Measurements from ENCODE around the gene INSIG2. TPM values are rescaled to one million over a fixed set of nuclear protein-coding genes. Genes with fewer than 3 reads are reported as not detected.

Gene INSIG2
- total RNA-seq, 1 experiment from 2014 or later: 10.7 TPM

DNA sequence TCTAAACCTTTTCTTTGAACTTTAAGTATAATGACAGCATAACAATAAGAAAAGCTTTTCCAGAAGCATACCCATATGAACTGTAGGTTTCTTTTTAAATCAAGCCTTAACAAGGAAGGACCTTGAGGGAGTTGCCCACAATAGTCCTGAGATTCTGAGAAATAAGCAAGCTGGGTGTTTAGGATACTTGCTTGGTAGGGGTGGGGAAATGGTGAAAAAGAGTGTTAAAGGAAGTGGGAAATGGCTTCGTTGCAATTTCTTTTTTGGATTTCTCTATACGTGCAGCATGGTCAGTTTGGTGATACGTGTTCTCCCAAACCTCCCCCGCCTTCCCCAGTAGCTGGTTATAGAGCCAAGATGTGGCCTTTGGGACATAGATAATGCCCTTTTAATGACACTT lies 17.2 kb downstream of the INSIG2 start:
- Mint-ChIP-seq H3K4me3 (no peak overlapping the region), H3K36me3 (peaks cover 36% of the 10 kb centered on the region)
- POLR2A ChIA-PET: no interaction called here

More for the DNA sequence above, 17.2 kb downstream of the INSIG2 start:
- Mint-ChIP-seq H3K27ac (no peak overlapping the region), H3K27me3 (ENCODE audit: low read depth) (no peaks in the 10 kb centered on the region), H3K9me3 (no peaks in the 10 kb centered on the region), H3K4me1 (peaks cover 18% of the 10 kb centered on the region)
- DNase-seq (ENCODE audit: low spot score): no peak
- TF ChIP-seq, protein P1, sequence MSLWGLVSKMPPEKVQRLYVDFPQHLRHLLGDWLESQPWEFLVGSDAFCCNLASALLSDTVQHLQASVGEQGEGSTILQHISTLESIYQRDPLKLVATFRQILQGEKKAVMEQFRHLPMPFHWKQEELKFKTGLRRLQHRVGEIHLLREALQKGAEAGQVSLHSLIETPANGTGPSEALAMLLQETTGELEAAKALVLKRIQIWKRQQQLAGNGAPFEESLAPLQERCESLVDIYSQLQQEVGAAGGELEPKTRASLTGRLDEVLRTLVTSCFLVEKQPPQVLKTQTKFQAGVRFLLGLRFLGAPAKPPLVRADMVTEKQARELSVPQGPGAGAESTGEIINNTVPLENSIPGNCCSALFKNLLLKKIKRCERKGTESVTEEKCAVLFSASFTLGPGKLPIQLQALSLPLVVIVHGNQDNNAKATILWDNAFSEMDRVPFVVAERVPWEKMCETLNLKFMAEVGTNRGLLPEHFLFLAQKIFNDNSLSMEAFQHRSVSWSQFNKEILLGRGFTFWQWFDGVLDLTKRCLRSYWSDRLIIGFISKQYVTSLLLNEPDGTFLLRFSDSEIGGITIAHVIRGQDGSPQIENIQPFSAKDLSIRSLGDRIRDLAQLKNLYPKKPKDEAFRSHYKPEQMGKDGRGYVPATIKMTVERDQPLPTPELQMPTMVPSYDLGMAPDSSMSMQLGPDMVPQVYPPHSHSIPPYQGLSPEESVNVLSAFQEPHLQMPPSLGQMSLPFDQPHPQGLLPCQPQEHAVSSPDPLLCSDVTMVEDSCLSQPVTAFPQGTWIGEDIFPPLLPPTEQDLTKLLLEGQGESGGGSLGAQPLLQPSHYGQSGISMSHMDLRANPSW (CRISPR knock-in tag; conservative IDR thresholded peaks at IDR 0.05; ENCODE audit: low read depth): no peak
- no peak for TF ChIP-seq NFE2L1 (CRISPR knock-in tag; IDR thresholded peaks at IDR 0.05)
- no peak for TF ChIP-seq GTF2I (CRISPR knock-in tag; conservative IDR thresholded peaks at IDR 0.05)
- TF ChIP-seq E2F5 (CRISPR knock-in tag; IDR thresholded peaks at IDR 0.05): no peak
- TF ChIP-seq ZNF532 (CRISPR knock-in tag; IDR thresholded peaks at IDR 0.05; ENCODE audit: borderline replicate concordance): no peak
- no peak for TF ChIP-seq CBFB (CRISPR knock-in tag; IDR thresholded peaks at IDR 0.05; ENCODE audit: low read depth)
- TF ChIP-seq ZNF281 (CRISPR knock-in tag; IDR thresholded peaks at IDR 0.05): no peak
- TF ChIP-seq PRRX2 (CRISPR knock-in tag; IDR thresholded peaks at IDR 0.05): no peak
- ATAC-seq: no peak
- CTCF ChIA-PET: interaction anchor here (0.5 to 1.8 kb wide), 2 partner anchors 17 to 71 kb away, joined by 3 to 4 read pairs; partner anchors contain the start of gene INSIG2

Data from WTC11 (cell line).